NCI-H774 (cell line): ENCODE data around the gene DPEP2.
"Not testable (repeated sequence)": the region's sequence is repeated elsewhere in the genome, so short reads cannot be mapped to it uniquely, and the experiment has no call there.

Experiments used
- DNase-seq: peaks from one replicate; lab custom pipeline; 2025; lab: John Stamatoyannopoulos, UW

Gene DPEP2, protein sequence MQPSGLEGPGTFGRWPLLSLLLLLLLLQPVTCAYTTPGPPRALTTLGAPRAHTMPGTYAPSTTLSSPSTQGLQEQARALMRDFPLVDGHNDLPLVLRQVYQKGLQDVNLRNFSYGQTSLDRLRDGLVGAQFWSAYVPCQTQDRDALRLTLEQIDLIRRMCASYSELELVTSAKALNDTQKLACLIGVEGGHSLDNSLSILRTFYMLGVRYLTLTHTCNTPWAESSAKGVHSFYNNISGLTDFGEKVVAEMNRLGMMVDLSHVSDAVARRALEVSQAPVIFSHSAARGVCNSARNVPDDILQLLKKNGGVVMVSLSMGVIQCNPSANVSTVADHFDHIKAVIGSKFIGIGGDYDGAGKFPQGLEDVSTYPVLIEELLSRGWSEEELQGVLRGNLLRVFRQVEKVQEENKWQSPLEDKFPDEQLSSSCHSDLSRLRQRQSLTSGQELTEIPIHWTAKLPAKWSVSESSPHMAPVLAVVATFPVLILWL

DNA sequence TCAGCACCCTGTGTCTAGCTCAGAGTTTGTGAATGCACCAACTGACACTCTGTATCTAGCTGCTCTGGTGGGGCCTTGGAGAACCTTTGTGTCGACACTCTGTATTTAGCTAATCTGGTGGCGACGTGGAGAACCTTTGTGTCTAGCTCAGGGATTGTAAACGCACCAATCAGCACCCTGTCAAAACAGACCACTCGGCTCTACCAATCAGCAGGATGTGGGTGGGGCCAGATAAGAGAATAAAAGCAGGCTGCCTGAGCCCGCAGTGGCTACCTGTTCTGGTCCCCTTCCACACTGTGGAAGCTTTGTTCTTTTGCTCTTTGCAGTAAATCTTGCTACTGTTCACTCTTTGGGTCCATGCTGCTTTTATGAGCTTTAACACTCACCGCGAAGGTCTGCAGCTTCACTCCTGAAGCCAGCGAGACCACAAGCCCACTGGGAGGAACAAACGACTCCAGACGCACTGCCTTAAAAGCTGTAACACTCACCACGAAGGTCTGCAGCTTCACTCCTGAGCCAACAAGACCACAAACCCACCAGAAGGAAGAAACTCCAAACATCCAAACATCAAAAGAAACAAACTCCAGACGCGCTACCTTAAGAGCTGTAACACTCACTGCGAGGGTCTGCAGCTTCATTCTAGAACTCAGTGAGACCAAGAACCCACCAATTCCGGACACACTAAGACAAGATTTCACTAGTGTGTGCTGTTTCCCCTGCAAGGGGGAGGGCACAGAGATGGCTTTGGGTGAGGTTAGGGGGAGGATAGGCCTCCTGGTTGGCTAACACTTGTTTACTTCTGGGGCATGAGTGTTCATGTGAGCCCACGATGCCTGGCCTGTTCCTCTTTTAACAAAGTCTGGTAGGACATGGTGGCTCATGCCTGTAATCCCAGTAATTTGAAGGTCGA, at the start of gene DPEP2:
DPEP2 (minus strand) TSS at position 706 of the 910 bp plus-strand sequence. CDS start 6,272 bp downstream, outside the sequence.
- DNase-seq, result not testable (repeated sequence)

DNA sequence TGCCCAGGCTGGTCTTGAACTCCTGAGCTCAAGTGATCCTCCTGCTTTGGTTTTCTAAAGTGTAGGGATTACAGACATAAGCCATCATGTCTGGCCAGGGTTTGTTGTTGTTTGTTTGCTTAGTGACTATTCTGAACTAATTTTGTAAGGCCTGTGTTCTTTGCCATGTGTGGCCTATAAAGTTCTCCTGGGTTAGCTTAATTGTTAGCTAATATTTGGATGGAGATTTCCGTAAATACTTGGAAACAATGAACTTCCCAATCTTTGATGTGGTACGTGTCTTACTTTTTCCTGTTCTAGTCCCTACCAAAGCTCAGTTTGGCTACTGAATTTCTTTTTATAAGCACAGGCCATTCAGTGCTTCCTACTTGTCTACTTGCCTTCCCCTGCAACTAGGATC, 48.7 kb upstream of the DPEP2 start:
- DNase-seq, result no peak

DNA sequence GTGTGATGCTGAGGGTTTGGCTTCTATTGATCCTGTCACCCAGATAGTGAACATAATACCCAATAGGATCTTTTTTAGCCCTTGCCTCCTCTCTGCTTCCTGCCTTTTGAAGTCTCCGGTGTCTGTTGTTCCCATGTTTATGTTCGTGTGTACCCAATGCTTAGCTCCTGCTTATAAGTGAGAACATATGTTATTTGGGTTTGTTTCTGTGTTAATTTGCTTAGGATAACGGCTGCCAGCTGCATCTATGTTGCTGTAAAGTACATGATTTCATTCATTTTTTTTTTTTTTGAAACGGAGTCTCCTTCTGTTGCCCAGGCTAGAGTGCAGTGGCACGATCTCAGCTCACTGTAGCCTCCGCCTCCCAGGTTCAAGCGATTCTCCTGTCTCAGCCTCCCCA, 46.8 kb upstream of the DPEP2 start:
- no peak for DNase-seq

- DNase-seq, result no peak
Measured at GRCh38 chr16:68041783-68042182, 42.5 kb upstream of the DPEP2 start.

- DNase-seq, result peak; percentile 22
Measured at GRCh38 chr16:68040506-68041288, 41.4 kb upstream of the DPEP2 start.

DNA sequence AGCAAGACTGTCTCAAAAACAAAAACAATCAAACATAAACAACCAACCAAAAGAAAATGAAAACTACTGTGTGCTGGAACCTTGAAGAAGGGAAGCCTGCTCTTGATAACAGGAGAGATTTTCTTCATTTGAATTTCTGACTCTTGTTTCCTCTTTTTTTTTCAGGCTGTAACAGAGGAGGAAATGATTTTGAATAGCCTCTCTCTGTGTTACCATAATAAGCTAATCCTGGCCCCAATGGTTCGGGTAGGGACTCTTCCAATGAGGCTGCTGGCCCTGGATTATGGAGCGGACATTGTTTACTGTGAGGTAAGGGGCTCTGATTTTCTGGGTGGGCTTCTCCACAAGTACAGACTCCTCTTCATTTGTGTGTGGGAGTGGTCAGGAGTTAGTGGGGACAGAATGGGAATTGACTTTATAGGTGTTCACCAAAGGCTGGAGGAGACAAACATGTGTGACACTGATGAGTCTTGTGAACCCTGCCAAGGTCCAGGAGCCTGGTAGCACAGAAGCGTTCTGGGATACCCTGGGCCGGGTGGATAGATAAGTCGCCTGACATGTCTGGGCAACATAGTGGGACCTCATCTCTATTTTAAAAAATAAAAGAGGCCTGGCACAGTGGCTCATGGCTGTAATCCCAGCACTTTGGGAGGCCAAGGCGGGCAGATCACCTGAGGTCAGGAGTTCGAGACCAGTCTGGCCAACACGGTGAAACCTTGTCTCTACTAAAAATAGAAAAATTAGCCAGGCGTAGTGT, 38.7 kb upstream of the DPEP2 start:
- no peak for DNase-seq

GRCh38 chr16:68035227-68035626, 35.9 kb upstream of the DPEP2 start:
- DNase-seq, result no peak

- DNase-seq, result no peak
Measured at GRCh38 chr16:68033101-68033500, 33.8 kb upstream of the DPEP2 start.

DNA sequence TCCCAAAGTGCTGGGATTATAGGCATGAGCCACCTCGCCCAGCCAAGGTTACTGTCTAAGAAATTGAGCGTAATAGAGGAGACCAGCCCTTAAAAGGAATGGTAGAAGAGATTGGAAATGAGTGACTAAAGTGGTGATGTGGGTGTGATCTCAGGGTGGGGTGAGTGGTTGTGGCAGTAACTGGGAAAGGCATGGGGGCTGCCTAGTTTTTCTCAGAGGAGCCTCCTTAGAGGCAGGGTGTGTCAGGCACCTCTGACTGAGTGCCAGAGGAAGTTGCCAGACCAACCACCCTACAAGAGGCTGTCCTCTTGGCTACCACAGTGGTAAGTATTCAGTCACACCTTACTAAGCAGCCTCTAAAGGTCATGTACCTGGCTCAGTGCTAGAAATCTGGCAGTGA, 32.7 kb upstream of the DPEP2 start:
- DNase-seq, result no peak

- DNase-seq, result not testable (repeated sequence)
Measured at GRCh38 chr16:68030108-68030507, 30.8 kb upstream of the DPEP2 start.

DNA sequence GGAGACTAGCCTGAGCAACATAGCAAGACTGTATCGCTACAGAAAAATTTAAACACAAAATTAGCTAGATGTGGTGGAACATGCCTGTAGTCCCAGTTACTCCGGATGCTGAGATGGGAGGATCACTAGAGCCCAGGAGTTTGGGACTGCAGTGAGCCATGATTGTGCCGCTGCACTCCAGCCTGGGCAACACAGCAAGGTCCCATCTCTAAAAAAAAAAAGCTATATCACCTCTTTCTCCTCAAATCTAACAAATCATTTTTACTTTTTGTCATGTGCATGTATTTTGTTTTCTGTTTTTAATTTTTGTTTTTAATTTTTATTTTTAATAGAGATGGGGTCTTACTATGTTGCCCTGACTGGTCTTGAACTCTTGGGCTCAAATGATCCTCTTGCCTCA, 29.7 kb upstream of the DPEP2 start:
- no peak for DNase-seq

- DNase-seq, result peak; percentile 58
Measured at GRCh38 chr16:68022728-68023537, 23.6 kb upstream of the DPEP2 start, which contains the start of the genes DDX28 and DUS2. Gene DDX28, minus strand, starts transcription at chr16:68023232. Its CDS starts 30 bp downstream, at chr16:68023202. Gene DUS2, plus strand, starts transcription at chr16:68023284. Its CDS starts 14,740 bp downstream, at chr16:68038024.

GRCh38 chr16:68022278-68022727, 23.0 kb upstream of the DPEP2 start:
- DNase-seq, result no peak

- DNase-seq, result no peak
Measured at GRCh38 chr16:68021490-68021889, 22.2 kb upstream of the DPEP2 start.

DNA sequence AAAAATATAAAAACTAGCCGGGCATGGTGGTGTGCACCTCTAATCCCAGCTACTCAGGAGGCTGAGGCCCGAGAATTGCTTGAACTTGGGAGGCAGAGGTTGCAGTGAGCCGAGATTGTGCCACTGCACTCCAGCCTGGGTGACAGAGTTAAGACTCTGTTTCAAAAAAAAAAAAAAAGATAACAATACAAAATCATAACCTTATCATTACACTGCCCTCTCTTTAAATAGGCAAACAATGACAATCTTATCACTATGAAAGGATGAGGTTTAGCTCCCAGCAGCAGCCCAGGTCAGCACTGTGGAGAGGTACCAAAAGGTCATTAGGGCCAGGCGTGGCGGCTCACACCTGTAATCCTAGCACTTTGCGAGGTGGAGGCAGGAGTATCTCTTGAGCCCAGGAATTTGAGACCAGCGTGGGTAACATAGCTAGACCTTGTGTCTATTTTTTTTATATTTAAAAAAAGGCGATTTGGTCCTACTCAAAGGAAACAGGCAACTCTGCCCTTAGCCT, 19.9 kb upstream of the DPEP2 start:
- DNase-seq, result no peak

GRCh38 chr16:68015681-68016080, 16.4 kb upstream of the DPEP2 start, which contains the start of gene DPEP2NB:
Gene DPEP2NB, minus strand, starts transcription at chr16:68015911. Its CDS starts 141 bp downstream, at chr16:68015770.
- DNase-seq, result no peak

DNA sequence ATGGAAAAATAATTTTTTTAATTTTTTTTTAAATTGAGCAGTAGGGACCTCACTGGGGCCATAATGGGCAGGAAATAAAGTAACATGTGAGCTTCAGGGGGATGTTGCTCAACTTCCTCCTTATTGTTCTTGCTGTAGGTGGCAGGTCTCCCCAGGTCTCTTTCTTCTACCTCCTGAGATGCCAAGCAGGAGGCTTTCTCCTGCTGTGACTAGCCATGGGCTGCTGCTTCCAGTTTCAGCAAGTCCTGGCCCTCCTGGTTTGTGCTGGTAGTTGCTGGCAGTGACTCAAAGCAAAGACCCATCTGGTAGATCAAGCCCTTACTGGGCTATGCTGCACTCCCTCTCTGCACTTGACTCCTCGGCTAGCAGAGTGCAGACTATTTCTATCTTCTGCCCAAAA, 14.2 kb upstream of the DPEP2 start:
- DNase-seq, result no peak

GRCh38 chr16:68009872-68010271, 10.6 kb upstream of the DPEP2 start:
- DNase-seq, result not testable (repeated sequence)

DNA sequence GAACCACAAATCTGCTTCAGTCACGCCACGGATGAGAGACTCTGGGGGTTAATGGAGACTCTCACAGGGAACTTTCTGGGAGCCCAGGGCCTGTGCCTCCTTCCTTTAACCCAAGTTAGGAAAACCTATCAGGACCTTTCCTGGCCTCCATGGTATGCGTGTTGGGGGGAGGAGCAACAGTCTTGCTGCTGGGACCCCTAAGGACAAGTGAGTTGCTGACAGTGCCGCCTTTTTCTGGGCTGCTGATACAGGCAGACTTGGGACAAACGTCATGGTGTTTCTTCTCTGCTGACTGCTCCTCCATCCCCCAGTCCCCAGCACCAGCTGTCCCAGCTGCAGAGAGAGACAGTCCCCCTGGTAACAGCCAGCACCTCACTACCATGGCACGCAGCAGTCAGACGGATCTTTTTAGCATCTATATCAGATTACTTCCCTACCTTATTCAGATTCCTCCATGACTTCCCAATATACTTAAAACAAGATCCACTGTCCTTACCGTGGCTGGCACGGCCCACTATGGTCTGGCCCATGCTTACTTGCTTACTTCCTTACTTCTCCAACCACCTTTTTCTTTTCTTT, 10.0 kb upstream of the DPEP2 start:
- DNase-seq, result no peak
